Upper lobe of left lung (tissue), 6 donors: ENCODE results near the gene TCERG1L. TPM values are rescaled to one million over a fixed set of nuclear protein-coding genes. Genes with fewer than 3 reads are reported as not detected.

ENCODE experiments used
- ATAC-seq, 2 donors: fragments of 200-7000 bp; cut with Tn5 transposase; one replicate each; pipeline ENCODE4 v1.9.1; 2022; ENCODE audit warnings: mild to moderate bottlenecking in 2 of 2, moderate library complexity in 2 of 2; ENCODE audit not compliant: low FRiP score in 2 of 2
- DNase-seq, 2 donors: peaks; one replicate each; pipeline ENCODE4 v3.0.0-alpha.2; 2019 to 2020
- H3K27ac ChIP-seq, 4 donors: fragments of 200-600 bp; sonication (generic); one replicate each; pipeline ENCODE4 v1.5.1; 2016 to 2019
- H3K27me3 ChIP-seq, 4 donors: fragments of 200-600 bp; sonication (generic); one replicate each; pipeline ENCODE4 v1.5.1; 2017 to 2019
- H3K36me3 ChIP-seq, 4 donors: fragments of 200-600 bp; sonication (generic); one replicate each; pipeline ENCODE4 v1.5.1; 2016 to 2019
- H3K4me1 ChIP-seq, 4 donors: fragments of 200-600 bp; sonication (generic); one replicate each; pipeline ENCODE4 v1.5.1; 2018 to 2019
- H3K4me3 ChIP-seq, 4 donors: fragments of 200-600 bp; sonication (generic); one replicate each; pipeline ENCODE4 v1.5.1; 2017 to 2019; ENCODE audit warnings: mild to moderate bottlenecking in 2 of 4, moderate library complexity in 1 of 4
- H3K9me3 ChIP-seq, 4 donors: fragments of 200-600 bp; sonication (generic); one replicate each; pipeline ENCODE4 v1.5.1; 2018 to 2019
- CTCF ChIP-seq, 6 experiments: fragments of 450-650 bp in 4 of 6; fragments of 200-600 bp in 2 of 6; sonication (generic) in 2 of 6; IDR thresholded peaks; one replicate each; pipeline ENCODE4 v1.5.1; 2016 to 2019; ENCODE audit warnings: antibody characterized with exemption in 6 of 6
- EP300 ChIP-seq, 4 donors: sonication (generic); formaldehyde crosslinking; IDR thresholded peaks; one replicate each; pipeline ENCODE4 v1.5.1; 2017; ENCODE audit warnings: antibody characterized with exemption in 4 of 4, control low read depth in 2 of 4
- POLR2A ChIP-seq, 4 donors: fragments of 450-650 bp; IDR thresholded peaks; one replicate each; pipeline ENCODE4 v1.5.1; 2016 to 2017; ENCODE audit warnings: antibody characterized with exemption in 4 of 4, mild to moderate bottlenecking in 2 of 4
- POLR2AphosphoS5 ChIP-seq, 2 donors: sonication (generic); formaldehyde crosslinking; IDR thresholded peaks; one replicate each; pipeline ENCODE4 v1.5.1; 2017; ENCODE audit warnings: antibody characterized with exemption in 2 of 2
- WGBS, 2 donors: methylation state at CpG; one replicate each; pipeline ENCODE4 v1.1.5; 2017 to 2018; 5-methylcytosine and 5-hydroxymethylcytosine counted together
- total RNA-seq, 6 donors: library from RNA; depleted of rRNA in 4 of 6; stranded (reverse); fragments of >200 nt in 4 of 6; gene quantifications; one replicate each; pipeline versions ENCODE4 v1.1.0 to v1.2.1, GENCODE V29; 2016 to 2021
- donor health status: DM: no; HTN: no; CAD: no; lungs with moderate emphysema.
- donor health status: DM: no; HTN: yes; CAD: no; lungs with severe emphysema.

TCERG1L gene
- total RNA-seq, 6 donors from 2014 or later = 0.10 TPM; not detected in 5

- Histone ChIP-seq H3K4me3 (no peak overlapping the region), H3K4me1 (no peaks in the 10 kb centered on the region), H3K27ac (no peak overlapping the region), H3K27me3 (no peaks in the 10 kb centered on the region), H3K9me3 (no peaks in the 10 kb centered on the region), H3K36me3 (no peaks in the 10 kb centered on the region)
- peak in 1 of 2 donors; percentile 11 for ATAC-seq
- 89 to 91% methylated on average over 7 to 17 of the region's 17 CpGs for WGBS, 2 donors
- TF ChIP-seq POLR2AphosphoS5 (IDR thresholded peaks at IDR 0.05) = no peak
- peak in 1 of 2 donors; percentile 68 for DNase-seq
Measured at GRCh38 chr10:131168238-131168875, 143.2 kb downstream of the TCERG1L start.

GRCh38 chr10:131167036-131167860, 144.3 kb downstream of the TCERG1L start:
- Histone ChIP-seq H3K9me3 (no peaks in the 10 kb centered on the region), H3K4me1 (no peaks in the 10 kb centered on the region), H3K27ac (no peak overlapping the region), H3K27me3 (no peaks in the 10 kb centered on the region), H3K36me3 (no peaks in the 10 kb centered on the region), H3K4me3 (no peak overlapping the region)
- no peak for DNase-seq
- peak in 1 of 2 donors; percentile 9 for ATAC-seq
- no peak for TF ChIP-seq EP300 (IDR thresholded peaks at IDR 0.05)
- TF ChIP-seq POLR2AphosphoS5 (IDR thresholded peaks at IDR 0.05) = no peak
- TF ChIP-seq CTCF (IDR thresholded peaks at IDR 0.05) = no peak
- TF ChIP-seq POLR2A (IDR thresholded peaks at IDR 0.05) = no peak
- 72 to 77% methylated on average over 7 to 13 of the region's 13 CpGs for WGBS, 2 donors

- ATAC-seq = no peak
- no peak overlapping the region for H3K4me3 ChIP-seq
- H3K27ac ChIP-seq = no peak overlapping the region
- WGBS, 2 donors = 92% methylated on average over 9 of the region's 9 CpGs
- no peaks in the 10 kb centered on the region for H3K36me3 ChIP-seq
- H3K4me1 ChIP-seq = no peaks in the 10 kb centered on the region
- TF ChIP-seq CTCF (IDR thresholded peaks at IDR 0.05) (no peak), POLR2AphosphoS5 (IDR thresholded peaks at IDR 0.05) (no peak), POLR2A (IDR thresholded peaks at IDR 0.05) (no peak), EP300 (IDR thresholded peaks at IDR 0.05) (no peak)
- no peaks in the 10 kb centered on the region for H3K27me3 ChIP-seq
- H3K9me3 ChIP-seq = no peaks in the 10 kb centered on the region
- DNase-seq = no peak
Measured at GRCh38 chr10:131166486-131166885, 145.0 kb downstream of the TCERG1L start.

GRCh38 chr10:131165092-131165491, 146.4 kb downstream of the TCERG1L start:
- no peak overlapping the region for H3K4me3 ChIP-seq
- H3K27ac ChIP-seq = no peak overlapping the region
- DNase-seq = no peak
- H3K4me1 ChIP-seq = no peaks in the 10 kb centered on the region
- WGBS, 2 donors = 73 to 74% methylated on average over 7 of the region's 7 CpGs
- TF ChIP-seq CTCF (IDR thresholded peaks at IDR 0.05) (no peak), EP300 (IDR thresholded peaks at IDR 0.05) (no peak), POLR2A (IDR thresholded peaks at IDR 0.05) (no peak), POLR2AphosphoS5 (IDR thresholded peaks at IDR 0.05) (no peak)
- no peaks in the 10 kb centered on the region for H3K9me3 ChIP-seq
- no peaks in the 10 kb centered on the region for H3K27me3 ChIP-seq
- H3K36me3 ChIP-seq = no peaks in the 10 kb centered on the region
- no peak for ATAC-seq

GRCh38 chr10:131162866-131163843, 148.4 kb downstream of the TCERG1L start:
- Histone ChIP-seq H3K36me3 (no peaks in the 10 kb centered on the region), H3K4me3 (no peak overlapping the region), H3K27ac (no peak overlapping the region), H3K4me1 (no peaks in the 10 kb centered on the region), H3K9me3 (no peaks in the 10 kb centered on the region), H3K27me3 (no peaks in the 10 kb centered on the region)
- WGBS, 2 donors = 60 to 64% methylated on average over 14 to 15 of the region's 15 CpGs
- TF ChIP-seq CTCF (IDR thresholded peaks at IDR 0.05) (no peak), EP300 (IDR thresholded peaks at IDR 0.05) (no peak)
- DNase-seq = no peak
- ATAC-seq = no peak
